Measurements from ENCODE around the gene OTOG. TPM values are rescaled to one million over a fixed set of nuclear protein-coding genes. Genes with fewer than 3 reads are reported as not detected.
A peak's percentile ranks its signal among the peaks of the same experiment; 100 is the strongest.

OTOG gene
- total RNA-seq, 6 experiments from 2014 or later = not detected

- H3K27me3 ChIP-seq = no peaks in the 10 kb centered on the region
- TF ChIP-seq POLR2A (IDR thresholded peaks at IDR 0.05) (no peak), CTCF (IDR thresholded peaks at IDR 0.05) (no peak)
- WGBS (ENCODE audit: insufficient coverage, low coverage, low lambda C conversion rate, missing lambda C conversion rate) = 60% methylated on average over 2 of the region's 10 CpGs
- ATAC-seq = no peak
- H3K4me1 ChIP-seq = no peaks in the 10 kb centered on the region
- H3K27ac ChIP-seq = no peak overlapping the region
- no peak overlapping the region for H3K4me3 ChIP-seq
- DNase-seq = peak in 1 of 3 donors; percentile 39
- intact Hi-C loops (cut with DNase I) = loop anchor here (5.0 to 10.0 kb wide), 3 partner anchors 119 to 382 kb away; no protein-coding TSS in a partner anchor
- no peaks in the 10 kb centered on the region for H3K36me3 ChIP-seq
- no peaks in the 10 kb centered on the region for H3K9me3 ChIP-seq
Measured at GRCh38 chr11:17603056-17603825, 56.2 kb downstream of the OTOG start.

- TF ChIP-seq CTCF (IDR thresholded peaks at IDR 0.05) (no peak), POLR2A (IDR thresholded peaks at IDR 0.05) (no peak)
- Histone ChIP-seq H3K27me3 (no peaks in the 10 kb centered on the region), H3K4me1 (no peaks in the 10 kb centered on the region), H3K27ac (no peak overlapping the region), H3K9me3 (no peaks in the 10 kb centered on the region), H3K4me3 (no peak overlapping the region), H3K36me3 (no peaks in the 10 kb centered on the region)
- intact Hi-C loops (cut with DNase I) = loop anchor here (5.0 to 10.0 kb wide), 3 partner anchors 118 to 380 kb away; no protein-coding TSS in a partner anchor
- ATAC-seq (no peak), DNase-seq (no peak)
- 64% methylated on average over 4 of the region's 13 CpGs for WGBS (ENCODE audit: insufficient coverage, low coverage, low lambda C conversion rate, missing lambda C conversion rate)
Measured at GRCh38 chr11:17604201-17604914, 57.3 kb downstream of the OTOG start.

- no peaks in the 10 kb centered on the region for H3K9me3 ChIP-seq
- intact Hi-C loops (cut with DNase I) = loop anchor here (5.0 to 10.0 kb wide), 3 partner anchors 117 to 380 kb away; no protein-coding TSS in a partner anchor
- no peak overlapping the region for H3K4me3 ChIP-seq
- TF ChIP-seq CTCF (IDR thresholded peaks at IDR 0.05) (no peak), POLR2A (IDR thresholded peaks at IDR 0.05) (no peak)
- no peaks in the 10 kb centered on the region for H3K36me3 ChIP-seq
- no peaks in the 10 kb centered on the region for H3K27me3 ChIP-seq
- ATAC-seq (no peak), DNase-seq (no peak)
- H3K4me1 ChIP-seq = no peaks in the 10 kb centered on the region
- H3K27ac ChIP-seq = no peak overlapping the region
- WGBS (ENCODE audit: insufficient coverage, low coverage, low lambda C conversion rate, missing lambda C conversion rate) = 50% methylated on average over 2 of the region's 6 CpGs
Measured at GRCh38 chr11:17604915-17605233, 57.8 kb downstream of the OTOG start.

- Histone ChIP-seq H3K27me3 (no peaks in the 10 kb centered on the region), H3K27ac (no peak overlapping the region), H3K4me1 (no peaks in the 10 kb centered on the region), H3K9me3 (no peaks in the 10 kb centered on the region), H3K4me3 (no peak overlapping the region), H3K36me3 (no peaks in the 10 kb centered on the region)
- TF ChIP-seq CTCF (IDR thresholded peaks at IDR 0.05) = no peak
- TF ChIP-seq POLR2A (IDR thresholded peaks at IDR 0.05) = no peak
- intact Hi-C loops (cut with DNase I) = loop anchor here (10.0 kb wide), 2 partner anchors 369 to 379 kb away; no protein-coding TSS in a partner anchor
- no peak for DNase-seq
- 60% methylated on average over 3 of the region's 17 CpGs for WGBS (ENCODE audit: insufficient coverage, low coverage, low lambda C conversion rate, missing lambda C conversion rate)
- no peak for ATAC-seq
Measured at GRCh38 chr11:17605651-17606122, 58.6 kb downstream of the OTOG start.
